ENCODE measurements around the gene MAP3K14. TPM values are rescaled to one million over a fixed set of nuclear protein-coding genes. Genes with fewer than 3 reads are reported as not detected.

The MAP3K14 gene
- total and polyA plus RNA-seq, 4 donors, result 1.2 to 7.8 (median 4.2) TPM

DNA sequence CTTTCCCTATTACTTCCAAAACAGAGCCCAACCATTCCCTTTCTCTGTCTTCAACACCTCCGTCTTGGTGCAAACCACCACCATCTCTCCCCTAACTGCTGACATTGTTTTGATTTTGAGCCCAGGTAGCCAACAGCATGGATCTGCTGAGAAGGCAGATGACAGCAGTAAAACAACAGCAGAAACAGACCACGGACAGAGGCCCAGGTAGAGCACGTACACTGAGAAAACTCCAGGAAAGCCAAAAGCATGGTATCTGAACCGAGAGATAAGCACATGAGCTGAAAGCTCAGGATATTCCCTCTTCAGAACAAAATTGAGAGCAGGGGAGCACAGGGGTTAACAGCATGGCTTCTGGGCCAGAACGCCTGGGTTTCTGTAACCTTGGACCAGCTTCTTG is 18.9 kb upstream of the MAP3K14 start:
- no peak overlapping the region for H3K9ac ChIP-seq (ENCODE audit: low read depth in 1 of 2, low read length in 2 of 2)
- DNase-seq (ENCODE audit: low spot score), result no peak
- H3K9me3 ChIP-seq (ENCODE audit: control insufficient read depth in 4 of 4, low read length in 3 of 4), result no peaks in the 10 kb centered on the region
- no peaks in the 10 kb centered on the region for H3K36me3 ChIP-seq (ENCODE audit: control insufficient read depth in 4 of 4, insufficient read depth in 3 of 4, low read depth in 1 of 4, low read length in 3 of 4)
- no peaks in the 10 kb centered on the region for H3K4me1 ChIP-seq (ENCODE audit: control insufficient read depth in 4 of 4, insufficient read depth in 4 of 4, low read length in 3 of 4)
- H3K27me3 ChIP-seq (ENCODE audit: control insufficient read depth in 4 of 4, insufficient read depth in 4 of 4, low read length in 3 of 4), result no peaks in the 10 kb centered on the region
- H3K27ac ChIP-seq (ENCODE audit: low read depth in 1 of 2, low read length in 2 of 2), result no peak overlapping the region
- H3K4me3 ChIP-seq (ENCODE audit: low read depth in 1 of 3, low read length in 3 of 3), result no peak overlapping the region
- no peak for TF ChIP-seq HNF4A (conservative IDR thresholded peaks at IDR 0.05)
- no peak for TF ChIP-seq NR2F2 (IDR thresholded peaks at IDR 0.05)
- no peak for TF ChIP-seq RXRA (IDR thresholded peaks at IDR 0.05)
- no peak for TF ChIP-seq SP1 (IDR thresholded peaks at IDR 0.05)
- no peak for TF ChIP-seq FOXA1 (IDR thresholded peaks at IDR 0.05)
- TF ChIP-seq, protein P1, sequence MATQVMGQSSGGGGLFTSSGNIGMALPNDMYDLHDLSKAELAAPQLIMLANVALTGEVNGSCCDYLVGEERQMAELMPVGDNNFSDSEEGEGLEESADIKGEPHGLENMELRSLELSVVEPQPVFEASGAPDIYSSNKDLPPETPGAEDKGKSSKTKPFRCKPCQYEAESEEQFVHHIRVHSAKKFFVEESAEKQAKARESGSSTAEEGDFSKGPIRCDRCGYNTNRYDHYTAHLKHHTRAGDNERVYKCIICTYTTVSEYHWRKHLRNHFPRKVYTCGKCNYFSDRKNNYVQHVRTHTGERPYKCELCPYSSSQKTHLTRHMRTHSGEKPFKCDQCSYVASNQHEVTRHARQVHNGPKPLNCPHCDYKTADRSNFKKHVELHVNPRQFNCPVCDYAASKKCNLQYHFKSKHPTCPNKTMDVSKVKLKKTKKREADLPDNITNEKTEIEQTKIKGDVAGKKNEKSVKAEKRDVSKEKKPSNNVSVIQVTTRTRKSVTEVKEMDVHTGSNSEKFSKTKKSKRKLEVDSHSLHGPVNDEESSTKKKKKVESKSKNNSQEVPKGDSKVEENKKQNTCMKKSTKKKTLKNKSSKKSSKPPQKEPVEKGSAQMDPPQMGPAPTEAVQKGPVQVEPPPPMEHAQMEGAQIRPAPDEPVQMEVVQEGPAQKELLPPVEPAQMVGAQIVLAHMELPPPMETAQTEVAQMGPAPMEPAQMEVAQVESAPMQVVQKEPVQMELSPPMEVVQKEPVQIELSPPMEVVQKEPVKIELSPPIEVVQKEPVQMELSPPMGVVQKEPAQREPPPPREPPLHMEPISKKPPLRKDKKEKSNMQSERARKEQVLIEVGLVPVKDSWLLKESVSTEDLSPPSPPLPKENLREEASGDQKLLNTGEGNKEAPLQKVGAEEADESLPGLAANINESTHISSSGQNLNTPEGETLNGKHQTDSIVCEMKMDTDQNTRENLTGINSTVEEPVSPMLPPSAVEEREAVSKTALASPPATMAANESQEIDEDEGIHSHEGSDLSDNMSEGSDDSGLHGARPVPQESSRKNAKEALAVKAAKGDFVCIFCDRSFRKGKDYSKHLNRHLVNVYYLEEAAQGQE (IDR thresholded peaks at IDR 0.05), result no peak
- no peak for TF ChIP-seq JUND (IDR thresholded peaks at IDR 0.05)
- no peak for TF ChIP-seq YY1 (IDR thresholded peaks at IDR 0.05)
- TF ChIP-seq, protein P2, sequence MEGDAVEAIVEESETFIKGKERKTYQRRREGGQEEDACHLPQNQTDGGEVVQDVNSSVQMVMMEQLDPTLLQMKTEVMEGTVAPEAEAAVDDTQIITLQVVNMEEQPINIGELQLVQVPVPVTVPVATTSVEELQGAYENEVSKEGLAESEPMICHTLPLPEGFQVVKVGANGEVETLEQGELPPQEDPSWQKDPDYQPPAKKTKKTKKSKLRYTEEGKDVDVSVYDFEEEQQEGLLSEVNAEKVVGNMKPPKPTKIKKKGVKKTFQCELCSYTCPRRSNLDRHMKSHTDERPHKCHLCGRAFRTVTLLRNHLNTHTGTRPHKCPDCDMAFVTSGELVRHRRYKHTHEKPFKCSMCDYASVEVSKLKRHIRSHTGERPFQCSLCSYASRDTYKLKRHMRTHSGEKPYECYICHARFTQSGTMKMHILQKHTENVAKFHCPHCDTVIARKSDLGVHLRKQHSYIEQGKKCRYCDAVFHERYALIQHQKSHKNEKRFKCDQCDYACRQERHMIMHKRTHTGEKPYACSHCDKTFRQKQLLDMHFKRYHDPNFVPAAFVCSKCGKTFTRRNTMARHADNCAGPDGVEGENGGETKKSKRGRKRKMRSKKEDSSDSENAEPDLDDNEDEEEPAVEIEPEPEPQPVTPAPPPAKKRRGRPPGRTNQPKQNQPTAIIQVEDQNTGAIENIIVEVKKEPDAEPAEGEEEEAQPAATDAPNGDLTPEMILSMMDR (IDR thresholded peaks at IDR 0.05; ENCODE audit: low read depth, low read length, missing input control), result no peak
- no peak for TF ChIP-seq GABPA (IDR thresholded peaks at IDR 0.05 in 1 of 2, conservative IDR thresholded peaks at IDR 0.05 in 1 of 2)
- TF ChIP-seq, protein P3, sequence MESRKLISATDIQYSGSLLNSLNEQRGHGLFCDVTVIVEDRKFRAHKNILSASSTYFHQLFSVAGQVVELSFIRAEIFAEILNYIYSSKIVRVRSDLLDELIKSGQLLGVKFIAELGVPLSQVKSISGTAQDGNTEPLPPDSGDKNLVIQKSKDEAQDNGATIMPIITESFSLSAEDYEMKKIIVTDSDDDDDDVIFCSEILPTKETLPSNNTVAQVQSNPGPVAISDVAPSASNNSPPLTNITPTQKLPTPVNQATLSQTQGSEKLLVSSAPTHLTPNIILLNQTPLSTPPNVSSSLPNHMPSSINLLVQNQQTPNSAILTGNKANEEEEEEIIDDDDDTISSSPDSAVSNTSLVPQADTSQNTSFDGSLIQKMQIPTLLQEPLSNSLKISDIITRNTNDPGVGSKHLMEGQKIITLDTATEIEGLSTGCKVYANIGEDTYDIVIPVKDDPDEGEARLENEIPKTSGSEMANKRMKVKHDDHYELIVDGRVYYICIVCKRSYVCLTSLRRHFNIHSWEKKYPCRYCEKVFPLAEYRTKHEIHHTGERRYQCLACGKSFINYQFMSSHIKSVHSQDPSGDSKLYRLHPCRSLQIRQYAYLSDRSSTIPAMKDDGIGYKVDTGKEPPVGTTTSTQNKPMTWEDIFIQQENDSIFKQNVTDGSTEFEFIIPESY (IDR thresholded peaks at IDR 0.05), result no peak
- TF ChIP-seq, protein P4, sequence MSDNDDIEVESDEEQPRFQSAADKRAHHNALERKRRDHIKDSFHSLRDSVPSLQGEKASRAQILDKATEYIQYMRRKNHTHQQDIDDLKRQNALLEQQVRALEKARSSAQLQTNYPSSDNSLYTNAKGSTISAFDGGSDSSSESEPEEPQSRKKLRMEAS (IDR thresholded peaks at IDR 0.05), result no peak
- TF ChIP-seq, protein P5, sequence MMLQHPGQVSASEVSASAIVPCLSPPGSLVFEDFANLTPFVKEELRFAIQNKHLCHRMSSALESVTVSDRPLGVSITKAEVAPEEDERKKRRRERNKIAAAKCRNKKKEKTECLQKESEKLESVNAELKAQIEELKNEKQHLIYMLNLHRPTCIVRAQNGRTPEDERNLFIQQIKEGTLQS (IDR thresholded peaks at IDR 0.05), result no peak
- TF ChIP-seq FOXA2 (IDR thresholded peaks at IDR 0.05), result no peak
- TF ChIP-seq EGR1 (IDR thresholded peaks at IDR 0.05; ENCODE audit: low read depth in 2 of 2), result no peak
- TF ChIP-seq RAD21 (IDR thresholded peaks at IDR 0.05), result no peak
- TF ChIP-seq HNF4G (IDR thresholded peaks at IDR 0.05), result no peak
- 89% methylated on average over 5 of the region's 5 CpGs for WGBS

All from liver (tissue), 9 donors.